ENCODE data around the gene ANKRD62.
"Not testable (repeated sequence)": the region's sequence is repeated elsewhere in the genome, so short reads cannot be mapped to it uniquely, and the experiment has no call there.

Gene ANKRD62

GRCh38 chr18:12101266-12101665 is 7.6 kb downstream of the ANKRD62 start:
- Mint-ChIP-seq H3K4me3 (no peak overlapping the region), H3K27me3 (ENCODE audit: low read depth) (peaks cover 33% of the 10 kb centered on the region), H3K9me3 (no peaks in the 10 kb centered on the region), H3K36me3 (ENCODE audit: low read depth) (no peaks in the 10 kb centered on the region), H3K27ac (no peak overlapping the region), H3K4me1 (ENCODE audit: low read depth) (peaks cover 8% of the 10 kb centered on the region)

- Mint-ChIP-seq H3K27ac (no peak overlapping the region), H3K4me3 (no peak overlapping the region), H3K27me3 (ENCODE audit: low read depth) (peaks cover 35% of the 10 kb centered on the region), H3K9me3 (no peaks in the 10 kb centered on the region), H3K4me1 (ENCODE audit: low read depth) (peaks cover 8% of the 10 kb centered on the region), H3K36me3 (ENCODE audit: low read depth) (no peaks in the 10 kb centered on the region)
These were observed 8.6 kb downstream of the ANKRD62 start for GRCh38 chr18:12102136-12102842.

GRCh38 chr18:12106471-12106870 is 12.8 kb downstream of the ANKRD62 start:
- no peaks in the 10 kb centered on the region for H3K4me1 Mint-ChIP-seq (ENCODE audit: low read depth)
- no peaks in the 10 kb centered on the region for H3K9me3 Mint-ChIP-seq
- no peak overlapping the region for H3K4me3 Mint-ChIP-seq
- no peaks in the 10 kb centered on the region for H3K36me3 Mint-ChIP-seq (ENCODE audit: low read depth)
- H3K27ac Mint-ChIP-seq: no peak overlapping the region
- peaks cover 34% of the 10 kb centered on the region for H3K27me3 Mint-ChIP-seq (ENCODE audit: low read depth)

GRCh38 chr18:12109836-12110235 is 16.2 kb downstream of the ANKRD62 start:
- Mint-ChIP-seq H3K4me1 (ENCODE audit: low read depth) (no peaks in the 10 kb centered on the region), H3K36me3 (ENCODE audit: low read depth) (no peaks in the 10 kb centered on the region), H3K27me3 (ENCODE audit: low read depth) (peaks cover 18% of the 10 kb centered on the region), H3K27ac (no peak overlapping the region), H3K4me3 (no peak overlapping the region), H3K9me3 (no peaks in the 10 kb centered on the region)

- Mint-ChIP-seq H3K36me3 (ENCODE audit: low read depth) (no peaks in the 10 kb centered on the region), H3K4me1 (ENCODE audit: low read depth) (no peaks in the 10 kb centered on the region), H3K4me3 (no peak overlapping the region), H3K27ac (no peak overlapping the region), H3K9me3 (no peaks in the 10 kb centered on the region), H3K27me3 (ENCODE audit: low read depth) (peaks cover 7% of the 10 kb centered on the region)
These were observed 20.5 kb downstream of the ANKRD62 start for GRCh38 chr18:12113999-12114646.

- no peaks in the 10 kb centered on the region for H3K36me3 Mint-ChIP-seq (ENCODE audit: low read depth)
- H3K27me3 Mint-ChIP-seq (ENCODE audit: low read depth): peaks cover 26% of the 10 kb centered on the region
- H3K4me1 Mint-ChIP-seq (ENCODE audit: low read depth): no peaks in the 10 kb centered on the region
- no peak overlapping the region for H3K4me3 Mint-ChIP-seq
- no peaks in the 10 kb centered on the region for H3K9me3 Mint-ChIP-seq
- H3K27ac Mint-ChIP-seq: no peak overlapping the region
These were observed 25.7 kb downstream of the ANKRD62 start for GRCh38 chr18:12119358-12119757.

GRCh38 chr18:12121175-12122042 is 27.8 kb downstream of the ANKRD62 start:
- H3K9me3 Mint-ChIP-seq: no peaks in the 10 kb centered on the region

GRCh38 chr18:12122043-12122389 is 28.4 kb downstream of the ANKRD62 start:
- H3K4me3 Mint-ChIP-seq; H3K4me1 Mint-ChIP-seq (ENCODE audit: low read depth); H3K27ac Mint-ChIP-seq; H3K9me3 Mint-ChIP-seq; H3K36me3 Mint-ChIP-seq (ENCODE audit: low read depth): not testable (repeated sequence)
- H3K27me3 Mint-ChIP-seq (ENCODE audit: low read depth): peaks cover 26% of the 10 kb centered on the region

More at GRCh38 chr18:12121175-12122042, 27.8 kb downstream of the ANKRD62 start:
- Mint-ChIP-seq H3K27ac (no peak overlapping the region), H3K4me3 (no peak overlapping the region), H3K36me3 (ENCODE audit: low read depth) (no peaks in the 10 kb centered on the region), H3K4me1 (ENCODE audit: low read depth) (no peaks in the 10 kb centered on the region), H3K27me3 (ENCODE audit: low read depth) (peaks cover 29% of the 10 kb centered on the region)

- H3K27me3 Mint-ChIP-seq (ENCODE audit: low read depth): peaks cover 15% of the 10 kb centered on the region
- not testable (repeated sequence) for H3K36me3 Mint-ChIP-seq (ENCODE audit: low read depth); H3K9me3 Mint-ChIP-seq; H3K27ac Mint-ChIP-seq; H3K4me3 Mint-ChIP-seq; H3K4me1 Mint-ChIP-seq (ENCODE audit: low read depth)
These were observed 34.0 kb downstream of the ANKRD62 start for GRCh38 chr18:12127647-12128046.

- not testable (repeated sequence) for H3K27ac Mint-ChIP-seq; H3K27me3 Mint-ChIP-seq (ENCODE audit: low read depth); H3K9me3 Mint-ChIP-seq; H3K36me3 Mint-ChIP-seq (ENCODE audit: low read depth); H3K4me1 Mint-ChIP-seq (ENCODE audit: low read depth); H3K4me3 Mint-ChIP-seq
These were observed 45.2 kb downstream of the ANKRD62 start for GRCh38 chr18:12138831-12139230.

- H3K27ac Mint-ChIP-seq; H3K36me3 Mint-ChIP-seq (ENCODE audit: low read depth); H3K4me3 Mint-ChIP-seq; H3K27me3 Mint-ChIP-seq (ENCODE audit: low read depth); H3K4me1 Mint-ChIP-seq (ENCODE audit: low read depth); H3K9me3 Mint-ChIP-seq: not testable (repeated sequence)
These were observed 47.2 kb downstream of the ANKRD62 start for GRCh38 chr18:12140866-12141265.

- not testable (repeated sequence) for H3K4me1 Mint-ChIP-seq (ENCODE audit: low read depth); H3K4me3 Mint-ChIP-seq; H3K27me3 Mint-ChIP-seq (ENCODE audit: low read depth); H3K36me3 Mint-ChIP-seq (ENCODE audit: low read depth); H3K9me3 Mint-ChIP-seq; H3K27ac Mint-ChIP-seq
These were observed 48.1 kb downstream of the ANKRD62 start for GRCh38 chr18:12141778-12142177.

GRCh38 chr18:12149431-12149830 is 55.8 kb downstream of the ANKRD62 start:
- H3K4me3 Mint-ChIP-seq; H3K27ac Mint-ChIP-seq; H3K9me3 Mint-ChIP-seq; H3K36me3 Mint-ChIP-seq (ENCODE audit: low read depth); H3K4me1 Mint-ChIP-seq (ENCODE audit: low read depth): not testable (repeated sequence)
- H3K27me3 Mint-ChIP-seq (ENCODE audit: low read depth): peaks cover 16% of the 10 kb centered on the region

GRCh38 chr18:12154361-12154760 is 60.7 kb downstream of the ANKRD62 start:
- peaks cover 16% of the 10 kb centered on the region for H3K27me3 Mint-ChIP-seq (ENCODE audit: low read depth)
- no peaks in the 10 kb centered on the region for H3K36me3 Mint-ChIP-seq (ENCODE audit: low read depth)
- H3K4me3 Mint-ChIP-seq: no peak overlapping the region
- no peak overlapping the region for H3K27ac Mint-ChIP-seq
- H3K4me1 Mint-ChIP-seq (ENCODE audit: low read depth): no peaks in the 10 kb centered on the region
- no peaks in the 10 kb centered on the region for H3K9me3 Mint-ChIP-seq

- H3K27me3 Mint-ChIP-seq (ENCODE audit: low read depth): peaks cover 21% of the 10 kb centered on the region
- H3K9me3 Mint-ChIP-seq: no peaks in the 10 kb centered on the region
- H3K27ac Mint-ChIP-seq: no peak overlapping the region
- H3K4me3 Mint-ChIP-seq: no peak overlapping the region
- no peaks in the 10 kb centered on the region for H3K4me1 Mint-ChIP-seq (ENCODE audit: low read depth)
- no peaks in the 10 kb centered on the region for H3K36me3 Mint-ChIP-seq (ENCODE audit: low read depth)
These were observed 62.4 kb downstream of the ANKRD62 start for GRCh38 chr18:12155996-12156395.
